Loucy (cell line): ENCODE data around the gene PJA2.

Source experiments
- H2AFZ ChIP-seq: fragments of 200-600 bp; sonication (generic); 2 replicates; pipeline ENCODE4 v1.6.0; 2016; ENCODE audit warnings: antibody characterized with exemption, mild to moderate bottlenecking, low read length, moderate library complexity
- H3F3A ChIP-seq: fragments of 200-600 bp; 2 replicates; pipeline ENCODE4 v1.6.0; 2016; ENCODE audit warnings: antibody characterized with exemption, low read depth, mild to moderate bottlenecking
- H3K27me3 ChIP-seq: fragments of 200-600 bp; sonication (generic); 2 replicates; pipeline ENCODE4 v1.6.1; 2014; ENCODE audit warnings: low read length, mild to moderate bottlenecking; ENCODE audit not compliant: insufficient read depth, poor library complexity, severe bottlenecking
- H3K36me3 ChIP-seq: fragments of 200-600 bp; sonication (generic); 2 replicates; pipeline ENCODE4 v1.6.1; 2016; ENCODE audit warnings: low read length; ENCODE audit not compliant: insufficient read depth
- H3K4me1 ChIP-seq: fragments of 200-600 bp; sonication (generic); 2 replicates; pipeline ENCODE4 v1.5.1; 2014; ENCODE audit warnings: low read length, mild to moderate bottlenecking; ENCODE audit not compliant: insufficient read depth, poor library complexity, severe bottlenecking
- H3K4me2 ChIP-seq: fragments of 200-600 bp; sonication (generic); 2 replicates; pipeline ENCODE4 v1.6.0; 2014; ENCODE audit warnings: antibody characterized with exemption, low read length, low read depth, mild to moderate bottlenecking; ENCODE audit not compliant: poor library complexity, severe bottlenecking
- H3K4me3 ChIP-seq: fragments of 200-600 bp; sonication (generic); 2 replicates; pipeline ENCODE4 v1.5.1; 2014; ENCODE audit warnings: low read length, mild to moderate bottlenecking, mixed read lengths; ENCODE audit not compliant: poor library complexity, severe bottlenecking
- H3K79me2 ChIP-seq: fragments of 200-600 bp; sonication (generic); 2 replicates; pipeline ENCODE4 v1.6.1; 2014; ENCODE audit warnings: low read length; ENCODE audit not compliant: insufficient read depth
- H3K9ac ChIP-seq: fragments of 200-600 bp; sonication (generic); 2 replicates; pipeline ENCODE4 v1.6.0; 2014; ENCODE audit warnings: mild to moderate bottlenecking, low read depth, low read length, moderate library complexity; ENCODE audit not compliant: poor library complexity, severe bottlenecking
- H3K9me2 ChIP-seq: fragments of 200-600 bp; sonication (generic); replicated peaks from 2 replicates; pipeline ENCODE4 v1.6.1; 2016; ENCODE audit warnings: low read depth, low read length, mixed read lengths
- H3K9me3 ChIP-seq: fragments of 200-600 bp; sonication (generic); 2 replicates; pipeline ENCODE4 v1.6.1; 2014; ENCODE audit warnings: mild to moderate bottlenecking, antibody characterized with exemption, low read length, low read depth; ENCODE audit not compliant: insufficient read depth
- H4K20me1 ChIP-seq: fragments of 200-600 bp; sonication (generic); 2 replicates; pipeline ENCODE4 v1.6.0; 2014; ENCODE audit warnings: antibody characterized with exemption, low read length, mild to moderate bottlenecking; ENCODE audit not compliant: insufficient read depth, poor library complexity, severe bottlenecking
- EZH2phosphoT487 ChIP-seq: fragments of 200-600 bp; IDR thresholded peaks from 2 replicates; pipeline ENCODE4 v1.6.1; 2018; ENCODE audit warnings: antibody characterized with exemption, mild to moderate bottlenecking, moderate library complexity, borderline replicate concordance
- TF ChIP-seq, protein P1 (sequence below): fragments of 200-600 bp; sonication (generic); conservative IDR thresholded peaks from 2 replicates; pipeline ENCODE4 v1.5.1; 2014; ENCODE audit warnings: mild to moderate bottlenecking, antibody characterized with exemption, low read length

PJA2 gene

DNA sequence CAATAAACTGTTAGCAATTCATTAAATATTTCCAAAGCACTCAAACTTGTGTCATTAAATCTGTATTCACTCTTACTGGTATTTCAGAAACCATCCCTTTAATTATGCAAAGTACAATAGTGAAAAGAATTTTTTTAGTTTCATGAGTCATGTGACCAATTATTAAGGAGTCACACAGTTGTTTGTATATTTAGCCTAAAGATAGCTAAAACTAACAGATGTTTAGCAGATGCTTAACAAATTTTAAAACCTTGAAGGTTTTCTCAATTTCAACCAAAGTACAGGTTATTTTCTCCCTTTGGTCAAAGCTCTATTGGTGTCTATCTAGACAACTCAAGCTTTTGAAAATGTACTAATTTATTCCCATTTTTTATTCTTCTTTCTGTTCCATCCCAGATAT, 44.1 kb downstream of the PJA2 start:
- Histone ChIP-seq H3F3A (no peaks in the 10 kb centered on the region), H3K9ac (no peak overlapping the region), H3K9me3 (0 out of 2 replicates have a peak, but pooled peaks cover 4% of the 10 kb centered on the region), H3K9me2 (no peaks in the 10 kb centered on the region), H3K36me3 (peaks cover 54% of the 10 kb centered on the region), H3K4me1 (no peaks in the 10 kb centered on the region), H4K20me1 (peaks cover 4% of the 10 kb centered on the region), H2AFZ (no peak overlapping the region), H3K27me3 (no peaks in the 10 kb centered on the region), H3K4me2 (no peak overlapping the region), H3K4me3 (no peak overlapping the region), H3K79me2 (no peaks in the 10 kb centered on the region; the same call in 1 of the 2 replicates)
- TF ChIP-seq EZH2phosphoT487: no peak
- TF ChIP-seq, protein P1, sequence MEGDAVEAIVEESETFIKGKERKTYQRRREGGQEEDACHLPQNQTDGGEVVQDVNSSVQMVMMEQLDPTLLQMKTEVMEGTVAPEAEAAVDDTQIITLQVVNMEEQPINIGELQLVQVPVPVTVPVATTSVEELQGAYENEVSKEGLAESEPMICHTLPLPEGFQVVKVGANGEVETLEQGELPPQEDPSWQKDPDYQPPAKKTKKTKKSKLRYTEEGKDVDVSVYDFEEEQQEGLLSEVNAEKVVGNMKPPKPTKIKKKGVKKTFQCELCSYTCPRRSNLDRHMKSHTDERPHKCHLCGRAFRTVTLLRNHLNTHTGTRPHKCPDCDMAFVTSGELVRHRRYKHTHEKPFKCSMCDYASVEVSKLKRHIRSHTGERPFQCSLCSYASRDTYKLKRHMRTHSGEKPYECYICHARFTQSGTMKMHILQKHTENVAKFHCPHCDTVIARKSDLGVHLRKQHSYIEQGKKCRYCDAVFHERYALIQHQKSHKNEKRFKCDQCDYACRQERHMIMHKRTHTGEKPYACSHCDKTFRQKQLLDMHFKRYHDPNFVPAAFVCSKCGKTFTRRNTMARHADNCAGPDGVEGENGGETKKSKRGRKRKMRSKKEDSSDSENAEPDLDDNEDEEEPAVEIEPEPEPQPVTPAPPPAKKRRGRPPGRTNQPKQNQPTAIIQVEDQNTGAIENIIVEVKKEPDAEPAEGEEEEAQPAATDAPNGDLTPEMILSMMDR: no peak

- H3K36me3 ChIP-seq: peaks cover 61% of the 10 kb centered on the region
- H3K27me3 ChIP-seq: no peaks in the 10 kb centered on the region
- no peak overlapping the region for H2AFZ ChIP-seq
- peaks cover 4% of the 10 kb centered on the region for H4K20me1 ChIP-seq
- H3K4me2 ChIP-seq: no peak overlapping the region
- TF ChIP-seq, protein P1: no peak
- no peak for TF ChIP-seq EZH2phosphoT487
- H3K4me1 ChIP-seq: no peaks in the 10 kb centered on the region
- no peak overlapping the region for H3K9ac ChIP-seq
- no peak overlapping the region for H3K4me3 ChIP-seq
- no peaks in the 10 kb centered on the region for H3F3A ChIP-seq
- H3K79me2 ChIP-seq: no peaks in the 10 kb centered on the region; the same call in 1 of the 2 replicates
- no peaks in the 10 kb centered on the region for H3K9me2 ChIP-seq
- H3K9me3 ChIP-seq: 0 out of 2 replicates have a peak, but pooled peaks cover 4% of the 10 kb centered on the region
Measured at GRCh38 chr5:109364977-109365376, 44.8 kb downstream of the PJA2 start.

GRCh38 chr5:109359642-109360041, 50.1 kb downstream of the PJA2 start:
- Histone ChIP-seq H3K4me2 (no peak overlapping the region), H3K9me2 (no peaks in the 10 kb centered on the region), H3K9me3 (no peaks in the 10 kb centered on the region), H3K36me3 (peaks cover 66% of the 10 kb centered on the region; the same call in 1 of the 2 replicates), H4K20me1 (peaks cover 4% of the 10 kb centered on the region), H3K79me2 (no peaks in the 10 kb centered on the region), H3K4me3 (no peak overlapping the region), H3K27me3 (no peaks in the 10 kb centered on the region), H2AFZ (no peak overlapping the region), H3K4me1 (no peaks in the 10 kb centered on the region), H3K9ac (no peak overlapping the region), H3F3A (no peaks in the 10 kb centered on the region)
- no peak for TF ChIP-seq EZH2phosphoT487
- TF ChIP-seq, protein P1: no peak
